GM23248 (cell line): Measurements from ENCODE around the gene STX8.

ENCODE experiments used
- EZH2 ChIP-seq: fragments of 200-600 bp; sonication (generic); IDR thresholded peaks from 2 replicates; pipeline ENCODE4 v1.6.1; 2018; ENCODE audit warnings: antibody characterized with exemption, mild to moderate bottlenecking; ENCODE audit not compliant: insufficient read depth, poor library complexity, severe bottlenecking
- EZH2phosphoT487 ChIP-seq: fragments of 200-600 bp; sonication (generic); IDR thresholded peaks from 2 replicates; pipeline ENCODE4 v1.6.1; 2018; ENCODE audit warnings: antibody characterized with exemption, moderate library complexity, mild to moderate bottlenecking, low read depth; ENCODE audit not compliant: insufficient read depth

DNA sequence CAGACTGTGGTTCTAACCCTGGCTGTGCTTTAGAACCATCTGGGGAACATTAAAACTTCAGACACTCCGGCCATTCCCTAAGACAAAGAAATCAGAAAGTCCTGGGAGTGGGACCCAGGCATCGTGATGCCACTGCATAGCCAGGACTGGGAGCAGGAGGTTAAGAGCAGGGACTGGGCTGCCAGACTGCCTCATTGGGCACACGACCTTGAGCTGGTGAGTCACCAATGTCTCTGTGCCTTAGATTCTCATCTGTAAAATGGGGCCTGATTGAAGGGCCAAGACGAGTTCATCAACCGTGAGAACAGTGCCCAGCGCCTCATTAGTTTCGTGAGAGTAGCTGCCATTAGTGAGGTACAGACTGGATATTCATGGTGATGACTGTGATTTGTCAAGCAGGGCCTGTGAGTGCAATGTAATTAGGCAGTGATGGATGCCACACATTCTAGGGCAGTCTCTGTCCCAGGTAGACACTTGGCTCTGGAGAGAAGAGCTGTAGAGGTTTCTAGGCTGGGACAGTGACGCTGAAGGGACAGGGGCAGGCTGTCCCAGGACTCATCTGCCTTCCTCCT is 357.5 kb downstream of the STX8 start:
- no peak for TF ChIP-seq EZH2phosphoT487
- TF ChIP-seq EZH2: no peak
